Measurements from ENCODE around the gene PAFAH2.

DNA sequence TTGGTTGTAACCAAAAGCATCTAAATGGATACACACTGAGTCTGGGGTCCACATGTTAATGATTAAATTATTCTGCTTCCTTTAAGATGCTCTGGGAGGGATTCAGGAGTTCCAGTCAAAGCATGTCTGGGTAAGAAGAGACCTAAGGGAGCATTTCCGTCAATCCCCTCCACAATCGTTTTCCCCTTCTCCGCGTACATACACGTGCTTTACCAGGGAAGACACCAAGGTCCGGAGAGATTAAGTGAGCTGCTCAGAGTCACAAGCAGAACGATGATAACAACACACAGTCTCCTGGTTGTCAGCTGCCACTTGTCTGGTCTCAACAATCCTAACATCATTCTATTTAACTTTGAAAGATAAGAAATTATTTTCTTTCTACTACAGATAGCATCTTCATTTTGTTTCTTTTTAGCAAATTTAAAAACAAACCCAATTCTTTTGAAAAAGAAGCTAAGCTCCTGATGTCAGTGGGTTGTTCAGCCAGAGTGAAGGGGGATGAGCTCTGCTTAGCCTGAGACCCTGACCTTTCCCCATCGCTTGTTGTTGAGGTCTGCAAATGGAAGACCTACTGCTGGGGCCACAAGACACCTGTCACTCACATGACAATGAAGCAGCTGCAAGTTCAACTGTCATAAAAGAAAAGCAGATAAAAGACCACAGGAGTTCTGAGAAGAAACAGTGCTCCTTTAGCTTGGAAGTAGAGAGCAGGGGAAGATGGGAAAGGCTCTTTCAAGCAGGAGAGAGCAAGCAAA lies 4.5 kb downstream of the PAFAH2 start:
- TF ChIP-seq, protein P1, sequence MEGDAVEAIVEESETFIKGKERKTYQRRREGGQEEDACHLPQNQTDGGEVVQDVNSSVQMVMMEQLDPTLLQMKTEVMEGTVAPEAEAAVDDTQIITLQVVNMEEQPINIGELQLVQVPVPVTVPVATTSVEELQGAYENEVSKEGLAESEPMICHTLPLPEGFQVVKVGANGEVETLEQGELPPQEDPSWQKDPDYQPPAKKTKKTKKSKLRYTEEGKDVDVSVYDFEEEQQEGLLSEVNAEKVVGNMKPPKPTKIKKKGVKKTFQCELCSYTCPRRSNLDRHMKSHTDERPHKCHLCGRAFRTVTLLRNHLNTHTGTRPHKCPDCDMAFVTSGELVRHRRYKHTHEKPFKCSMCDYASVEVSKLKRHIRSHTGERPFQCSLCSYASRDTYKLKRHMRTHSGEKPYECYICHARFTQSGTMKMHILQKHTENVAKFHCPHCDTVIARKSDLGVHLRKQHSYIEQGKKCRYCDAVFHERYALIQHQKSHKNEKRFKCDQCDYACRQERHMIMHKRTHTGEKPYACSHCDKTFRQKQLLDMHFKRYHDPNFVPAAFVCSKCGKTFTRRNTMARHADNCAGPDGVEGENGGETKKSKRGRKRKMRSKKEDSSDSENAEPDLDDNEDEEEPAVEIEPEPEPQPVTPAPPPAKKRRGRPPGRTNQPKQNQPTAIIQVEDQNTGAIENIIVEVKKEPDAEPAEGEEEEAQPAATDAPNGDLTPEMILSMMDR (IDR thresholded peaks at IDR 0.05) = no peak
- no peak for TF ChIP-seq POLR2AphosphoS5 (IDR thresholded peaks at IDR 0.05; ENCODE audit: low read depth, low read length)
- no peak for TF ChIP-seq TCF7L2 (IDR thresholded peaks at IDR 0.05; ENCODE audit: low read depth, low read length)
- TF ChIP-seq, protein P2, sequence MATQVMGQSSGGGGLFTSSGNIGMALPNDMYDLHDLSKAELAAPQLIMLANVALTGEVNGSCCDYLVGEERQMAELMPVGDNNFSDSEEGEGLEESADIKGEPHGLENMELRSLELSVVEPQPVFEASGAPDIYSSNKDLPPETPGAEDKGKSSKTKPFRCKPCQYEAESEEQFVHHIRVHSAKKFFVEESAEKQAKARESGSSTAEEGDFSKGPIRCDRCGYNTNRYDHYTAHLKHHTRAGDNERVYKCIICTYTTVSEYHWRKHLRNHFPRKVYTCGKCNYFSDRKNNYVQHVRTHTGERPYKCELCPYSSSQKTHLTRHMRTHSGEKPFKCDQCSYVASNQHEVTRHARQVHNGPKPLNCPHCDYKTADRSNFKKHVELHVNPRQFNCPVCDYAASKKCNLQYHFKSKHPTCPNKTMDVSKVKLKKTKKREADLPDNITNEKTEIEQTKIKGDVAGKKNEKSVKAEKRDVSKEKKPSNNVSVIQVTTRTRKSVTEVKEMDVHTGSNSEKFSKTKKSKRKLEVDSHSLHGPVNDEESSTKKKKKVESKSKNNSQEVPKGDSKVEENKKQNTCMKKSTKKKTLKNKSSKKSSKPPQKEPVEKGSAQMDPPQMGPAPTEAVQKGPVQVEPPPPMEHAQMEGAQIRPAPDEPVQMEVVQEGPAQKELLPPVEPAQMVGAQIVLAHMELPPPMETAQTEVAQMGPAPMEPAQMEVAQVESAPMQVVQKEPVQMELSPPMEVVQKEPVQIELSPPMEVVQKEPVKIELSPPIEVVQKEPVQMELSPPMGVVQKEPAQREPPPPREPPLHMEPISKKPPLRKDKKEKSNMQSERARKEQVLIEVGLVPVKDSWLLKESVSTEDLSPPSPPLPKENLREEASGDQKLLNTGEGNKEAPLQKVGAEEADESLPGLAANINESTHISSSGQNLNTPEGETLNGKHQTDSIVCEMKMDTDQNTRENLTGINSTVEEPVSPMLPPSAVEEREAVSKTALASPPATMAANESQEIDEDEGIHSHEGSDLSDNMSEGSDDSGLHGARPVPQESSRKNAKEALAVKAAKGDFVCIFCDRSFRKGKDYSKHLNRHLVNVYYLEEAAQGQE (IDR thresholded peaks at IDR 0.05; ENCODE audit: insufficient read depth in 1 of 2, low read depth in 2 of 2, low read length in 1 of 2) = no peak
- TF ChIP-seq SIN3A (IDR thresholded peaks at IDR 0.05; ENCODE audit: borderline replicate concordance, insufficient read depth, low read depth, low read length) = no peak

Data from Panc1 (cell line).